DND-41 (cell line): ENCODE measurements around the gene TNFSF9.

Source experiments
- ATAC-seq: fragments of 200-7000 bp; cut with Tn5 transposase; 3 replicates; pipeline ENCODE4 v1.9.1; 2021; ENCODE audit warnings: low read depth; ENCODE audit not compliant: insufficient read depth
- DNase-seq: peaks from one replicate; pipeline ENCODE4 v3.0.0-alpha.2; 2020
- H2AFZ ChIP-seq: 2 replicates; pipeline ENCODE4 v1.6.0; 2012; ENCODE audit warnings: low read depth, low read length
- H3K27ac ChIP-seq: 2 replicates; pipeline ENCODE4 v1.5.1; 2012; ENCODE audit warnings: low read length, inconsistent platforms
- H3K27me3 ChIP-seq: fragments of 200-600 bp; sonication (generic); 2 replicates; pipeline ENCODE4 v1.6.0; 2012; ENCODE audit warnings: low read length, mild to moderate bottlenecking, inconsistent platforms; ENCODE audit not compliant: insufficient read depth, poor library complexity
- H3K36me3 ChIP-seq: 2 replicates; pipeline ENCODE4 v1.5.1; 2012; ENCODE audit warnings: low read length, inconsistent platforms; ENCODE audit not compliant: insufficient read depth
- H3K4me1 ChIP-seq: 2 replicates; pipeline ENCODE4 v1.5.1; 2012; ENCODE audit warnings: mild to moderate bottlenecking, low read length; ENCODE audit not compliant: insufficient read depth
- H3K4me2 ChIP-seq: 2 replicates; pipeline ENCODE4 v1.6.0; 2012; ENCODE audit warnings: mild to moderate bottlenecking, moderate library complexity, low read length, inconsistent platforms; ENCODE audit not compliant: insufficient read depth
- H3K4me3 ChIP-seq, 2 experiments: fragments of 200-600 bp in 1 of 2; shearing (Covaris generic) in 1 of 2; 2 replicates each; pipeline ENCODE4 v1.5.1; 2012 to 2016; ENCODE audit warnings: inconsistent platforms in 2 of 2, low read length in 2 of 2, mild to moderate bottlenecking in 2 of 2, low read depth in 1 of 2, moderate library complexity in 1 of 2
- H3K79me2 ChIP-seq: 2 replicates; pipeline ENCODE4 v1.6.0; 2012; ENCODE audit warnings: low read length, inconsistent platforms; ENCODE audit not compliant: insufficient read depth
- H3K9ac ChIP-seq: 2 replicates; pipeline ENCODE4 v1.6.0; 2012; ENCODE audit warnings: low read depth, mild to moderate bottlenecking, inconsistent platforms, low read length, moderate library complexity
- H3K9me3 ChIP-seq: 2 replicates; pipeline ENCODE4 v1.5.1; 2012; ENCODE audit warnings: low read length, moderate library complexity, mild to moderate bottlenecking, inconsistent platforms; ENCODE audit not compliant: insufficient read depth, severe bottlenecking
- H4K20me1 ChIP-seq: 2 replicates; pipeline ENCODE4 v1.6.0; 2012; ENCODE audit warnings: low read length; ENCODE audit not compliant: insufficient read depth
- EZH2 ChIP-seq: IDR thresholded peaks from 3 replicates; pipeline ENCODE4 v1.6.1; 2012; ENCODE audit warnings: borderline replicate concordance, low read depth, mild to moderate bottlenecking, moderate library complexity, low read length, inconsistent platforms; ENCODE audit not compliant: severe bottlenecking
- TF ChIP-seq, protein P1 (sequence below): IDR thresholded peaks from 2 replicates; pipeline ENCODE4 v1.5.1; 2012; ENCODE audit warnings: borderline replicate concordance, low read length, moderate library complexity, mild to moderate bottlenecking; ENCODE audit not compliant: poor library complexity, severe bottlenecking; ENCODE audit errors: extremely low read depth

Gene TNFSF9

DNA sequence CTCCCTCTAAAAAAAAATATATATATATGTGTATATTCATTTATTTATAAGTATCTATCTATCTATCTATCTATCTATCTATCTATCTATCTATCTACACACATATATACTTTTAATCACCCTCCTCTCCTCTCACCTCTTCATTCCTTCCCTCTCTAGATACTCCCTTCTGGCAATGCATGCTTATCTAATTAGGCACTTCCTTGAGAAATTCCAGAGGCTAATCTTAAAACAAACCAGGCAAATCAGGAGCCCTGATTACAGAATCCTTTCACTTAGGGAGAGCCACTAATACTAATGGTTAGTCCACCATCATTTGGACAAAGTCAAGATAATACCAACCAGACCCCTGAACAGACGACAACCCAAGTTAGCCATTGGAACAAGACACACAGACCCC, 42.5 kb downstream of the TNFSF9 start:
- H3K27ac ChIP-seq, result no peak overlapping the region
- ATAC-seq, result no peak

GRCh38 chr19:6576869-6577475, 46.1 kb downstream of the TNFSF9 start:
- peaks cover 40% of the 10 kb centered on the region for H3K4me1 ChIP-seq
- peak overlapping the region; percentile 59 for H3K9ac ChIP-seq
- peak overlapping the region; percentile 97 for H3K27ac ChIP-seq
- no peak; the same call in 2 of the 3 replicates for ATAC-seq
- no peaks in the 10 kb centered on the region for H3K27me3 ChIP-seq
- H3K36me3 ChIP-seq, result no peaks in the 10 kb centered on the region
- no peaks in the 10 kb centered on the region for H4K20me1 ChIP-seq
- TF ChIP-seq, protein P1, sequence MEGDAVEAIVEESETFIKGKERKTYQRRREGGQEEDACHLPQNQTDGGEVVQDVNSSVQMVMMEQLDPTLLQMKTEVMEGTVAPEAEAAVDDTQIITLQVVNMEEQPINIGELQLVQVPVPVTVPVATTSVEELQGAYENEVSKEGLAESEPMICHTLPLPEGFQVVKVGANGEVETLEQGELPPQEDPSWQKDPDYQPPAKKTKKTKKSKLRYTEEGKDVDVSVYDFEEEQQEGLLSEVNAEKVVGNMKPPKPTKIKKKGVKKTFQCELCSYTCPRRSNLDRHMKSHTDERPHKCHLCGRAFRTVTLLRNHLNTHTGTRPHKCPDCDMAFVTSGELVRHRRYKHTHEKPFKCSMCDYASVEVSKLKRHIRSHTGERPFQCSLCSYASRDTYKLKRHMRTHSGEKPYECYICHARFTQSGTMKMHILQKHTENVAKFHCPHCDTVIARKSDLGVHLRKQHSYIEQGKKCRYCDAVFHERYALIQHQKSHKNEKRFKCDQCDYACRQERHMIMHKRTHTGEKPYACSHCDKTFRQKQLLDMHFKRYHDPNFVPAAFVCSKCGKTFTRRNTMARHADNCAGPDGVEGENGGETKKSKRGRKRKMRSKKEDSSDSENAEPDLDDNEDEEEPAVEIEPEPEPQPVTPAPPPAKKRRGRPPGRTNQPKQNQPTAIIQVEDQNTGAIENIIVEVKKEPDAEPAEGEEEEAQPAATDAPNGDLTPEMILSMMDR, result no peak
- TF ChIP-seq EZH2, result no peak
- peak overlapping the region; percentile 51 for H3K4me2 ChIP-seq
- H3K9me3 ChIP-seq, result no peaks in the 10 kb centered on the region
- H3K79me2 ChIP-seq, result no peaks in the 10 kb centered on the region
- H3K4me3 ChIP-seq, result peak overlapping the region in 1 of 2 experiments; percentile 8; a peak in 1 of 4 replicates
- DNase-seq, result no peak
- H2AFZ ChIP-seq, result peak overlapping the region; percentile 38

More for the DNA sequence above, 42.5 kb downstream of the TNFSF9 start:
- H3K79me2 ChIP-seq, result no peaks in the 10 kb centered on the region
- TF ChIP-seq, protein P1, result no peak
- no peak for TF ChIP-seq EZH2
- H3K36me3 ChIP-seq, result no peaks in the 10 kb centered on the region
- no peak overlapping the region for H3K4me3 ChIP-seq
- peaks cover 5% of the 10 kb centered on the region for H3K9me3 ChIP-seq
- H3K9ac ChIP-seq, result no peak overlapping the region
- H3K27me3 ChIP-seq, result no peaks in the 10 kb centered on the region
- H3K4me2 ChIP-seq, result no peak overlapping the region
- DNase-seq, result no peak
- H2AFZ ChIP-seq, result no peak overlapping the region
- peaks cover 27% of the 10 kb centered on the region for H3K4me1 ChIP-seq
- no peaks in the 10 kb centered on the region for H4K20me1 ChIP-seq

- Histone ChIP-seq H2AFZ (peak overlapping the region; percentile 62), H3K9ac (peak overlapping the region; percentile 59), H4K20me1 (no peaks in the 10 kb centered on the region), H3K79me2 (no peaks in the 10 kb centered on the region), H3K36me3 (no peaks in the 10 kb centered on the region; the same call in 1 of the 2 replicates), H3K9me3 (no peaks in the 10 kb centered on the region), H3K27me3 (no peaks in the 10 kb centered on the region), H3K4me2 (peak overlapping the region; percentile 51), H3K4me3 (peak overlapping the region in 1 of 2 experiments; percentile 15; a peak in 1 of 4 replicates), H3K4me1 (peaks cover 40% of the 10 kb centered on the region), H3K27ac (peak overlapping the region; percentile 97)
- TF ChIP-seq EZH2, result no peak
- TF ChIP-seq, protein P1, result no peak
- DNase-seq (peak; percentile 91), ATAC-seq (peak; percentile 96)
Observed at GRCh38 chr19:6577476-6578125, 46.8 kb downstream of the TNFSF9 start.
